GM12878 (cell line): ENCODE results near the gene RHPN2. TPM values are rescaled to one million over a fixed set of nuclear protein-coding genes. Genes with fewer than 3 reads are reported as not detected.

Source experiments
- ATAC-seq: fragments of 200-7000 bp; cut with Tn5 transposase; 3 replicates; pipeline ENCODE4 v1.9.1; 2020; ENCODE audit warnings: mild to moderate bottlenecking, moderate library complexity
- BruUV-seq: library from RNA; stranded (reverse); fragments of 400-500 nt; replicated peaks from 2 replicates; lab custom pipeline; 2021; lab: Mats Ljungman, UMichigan
- CTCF ChIA-PET: fragments of 300-600 bp; sonication (Branson Sonifier 250); formaldehyde crosslinking; extraction: SDS; loops from one replicate; lab custom pipeline; 2021; ENCODE audit warnings: inconsistent platforms; lab: Yijun Ruan, JAX
- POLR2A ChIA-PET: fragments of 350-600 bp; formaldehyde crosslinking; extraction: SDS; loops from one replicate; lab custom pipeline; 2021; ENCODE audit warnings: inconsistent platforms; lab: Charles Lee
- RAD21 ChIA-PET: fragments of 300-600 bp; sonication (Branson Sonifier 250); formaldehyde crosslinking; loops from one replicate; lab custom pipeline; 2023; ENCODE audit warnings: antibody characterized with exemption; ENCODE audit not compliant: unreplicated experiment; lab: Charles Lee
- SMC1A ChIA-PET: fragments of 300-600 bp; sonication (Branson Sonifier 250); formaldehyde crosslinking; loops from one replicate; lab custom pipeline; 2023; ENCODE audit not compliant: unreplicated experiment, uncharacterized antibody; lab: Charles Lee
- DNase-seq: peaks from one replicate; pipeline ENCODE4 v3.0.0-alpha.2; 2011; ENCODE audit warnings: low read depth, low spot score
- FAIRE-seq: peaks from 3 replicates; lab custom pipeline; 2011; peaks lifted over from hg19 to GRCh38; lab: Jason Lieb, UNC
- H2AFZ ChIP-seq: 2 replicates; pipeline ENCODE4 v1.6.0; 2011; ENCODE audit warnings: low read depth, low read length, control low read depth; ENCODE audit not compliant: control insufficient read depth
- H3K27ac ChIP-seq: 2 replicates; pipeline ENCODE4 v1.5.1; 2011; ENCODE audit warnings: control low read depth; ENCODE audit not compliant: control insufficient read depth, insufficient read depth
- H3K27me3 ChIP-seq, 2 experiments: replicated peaks in 1 of 2; 2 replicates each; pipeline versions ENCODE4 v1.6.0 to v1.6.1; 2011; ENCODE audit warnings: low read length in 1 of 2; ENCODE audit not compliant: control insufficient read depth in 2 of 2, insufficient read depth in 2 of 2
- H3K36me3 ChIP-seq, 2 experiments: 2 replicates each; pipeline ENCODE4 v1.5.1; 2011; ENCODE audit warnings: low read length in 1 of 2; ENCODE audit not compliant: control insufficient read depth in 2 of 2, insufficient read depth in 2 of 2
- H3K4me1 ChIP-seq: 2 replicates; pipeline ENCODE4 v1.6.1; 2011; ENCODE audit warnings: mild to moderate bottlenecking, low read length, moderate library complexity, mixed read lengths; ENCODE audit not compliant: control insufficient read depth, insufficient read depth
- H3K4me2 ChIP-seq: 2 replicates; pipeline ENCODE4 v1.6.0; 2011; ENCODE audit warnings: control low read depth; ENCODE audit not compliant: control insufficient read depth, insufficient read depth
- H3K4me3 ChIP-seq: fragments of 200-600 bp; sonication (generic); 2 replicates; pipeline ENCODE4 v1.5.1; 2016
- H3K79me2 ChIP-seq: 2 replicates; pipeline ENCODE4 v1.6.0; 2011; ENCODE audit warnings: low read length; ENCODE audit not compliant: control insufficient read depth, insufficient read depth
- H3K9ac ChIP-seq: 2 replicates; pipeline ENCODE4 v1.8.0; 2011; ENCODE audit warnings: low read length, control low read depth, mixed read lengths; ENCODE audit not compliant: control insufficient read depth, insufficient read depth
- H3K9me3 ChIP-seq: replicated peaks from 3 replicates; pipeline ENCODE4 v1.5.1; 2011; ENCODE audit warnings: mild to moderate bottlenecking, low read length; ENCODE audit not compliant: control insufficient read depth, insufficient read depth
- H4K20me1 ChIP-seq: 2 replicates; pipeline ENCODE4 v1.6.0; 2011; ENCODE audit not compliant: control insufficient read depth, insufficient read depth
- CBFB ChIP-seq: IDR thresholded peaks from 2 replicates; pipeline ENCODE4 v1.6.1; 2016; ENCODE audit warnings: antibody characterized with exemption, low read depth
- EED ChIP-seq: sonication (generic); IDR thresholded peaks from 2 replicates; pipeline ENCODE4 v1.6.1; 2016; ENCODE audit warnings: antibody characterized with exemption, low read depth
- FOXK2 ChIP-seq: fragments of 450-650 bp; IDR thresholded peaks from 2 replicates; pipeline ENCODE4 v1.6.1; 2017; ENCODE audit warnings: mild to moderate bottlenecking, moderate library complexity
- MTA3 ChIP-seq: IDR thresholded peaks from 2 replicates; pipeline ENCODE4 v1.6.1; 2012; ENCODE audit warnings: low read length, inconsistent platforms, borderline replicate concordance
- NFYA ChIP-seq: IDR thresholded peaks from 2 replicates; pipeline ENCODE4 v1.6.1; 2011; ENCODE audit warnings: low read depth, mild to moderate bottlenecking, low read length, improper control_type of control experiment, borderline replicate concordance
- RCOR1 ChIP-seq: conservative IDR thresholded peaks from 2 replicates; pipeline ENCODE4 v1.6.1; 2012; ENCODE audit warnings: low read depth, low read length, improper control_type of control experiment
- TARDBP ChIP-seq: IDR thresholded peaks from 2 replicates; pipeline ENCODE4 v1.6.1; 2016; ENCODE audit warnings: borderline replicate concordance
- ZNF207 ChIP-seq: fragments of 450-650 bp; IDR thresholded peaks from 2 replicates; pipeline ENCODE4 v1.6.1; 2014; ENCODE audit warnings: antibody characterized with exemption, mild to moderate bottlenecking, borderline replicate concordance
- ZNF24 ChIP-seq: fragments of 450-650 bp; IDR thresholded peaks from 2 replicates; pipeline ENCODE4 v1.6.1; 2017; ENCODE audit warnings: antibody characterized with exemption, mild to moderate bottlenecking
- ZZZ3 ChIP-seq: IDR thresholded peaks from 2 replicates; pipeline ENCODE4 v1.6.1; 2011; ENCODE audit warnings: low read depth; ENCODE audit not compliant: control insufficient read depth, insufficient read length
- WGBS: methylation state at CpG from one replicate; pipeline ENCODE4 v1.1.6; 2016; ENCODE audit warnings: low lambda C conversion rate; ENCODE audit not compliant: insufficient replicate concordance, insufficient coverage; ENCODE audit errors: missing lambda C conversion rate; 5-methylcytosine and 5-hydroxymethylcytosine counted together
- in situ Hi-C: fragments of 300-500 bp; cut with MboI; formaldehyde crosslinking; loops from 9 replicates; pipeline ENCODE4 v1.14.3; 2018; ENCODE audit warnings: mixed read lengths
- intact Hi-C: fragments of 100-400 bp; cut with micrococcal nuclease; formaldehyde crosslinking; loops from one replicate; pipeline ENCODE4 v1.14.2; 2022; ENCODE audit not compliant: unreplicated experiment
- polyA plus RNA-seq, 11 experiments: library from polyadenylated mRNA; depleted of rRNA in 4 of 11; unstranded in 6 of 11; stranded (reverse) in 5 of 11; fragments of >200 nt; fragmentation: Nextera tagmentation in 4 of 11; fragmentation: Illumina TruSeq in 1 of 11; extraction: Ambion mirVana in 4 of 11; extraction: Trizol in 1 of 11; gene quantifications; 1 replicate in 1 of 11; 2 replicates in 10 of 11; pipeline versions ENCODE4 v1.2.1 to v1.2.3, GENCODE V29; 2011 to 2016; ENCODE audit warnings: inconsistent platforms in 2 of 11, missing spikeins in 2 of 11, low read depth in 1 of 11
- total RNA-seq, 4 experiments: library from RNA; depleted of rRNA in 3 of 4; stranded (reverse); fragments of >200 nt in 3 of 4; fragmentation: Illumina TruSeq in 1 of 4; extraction: Trizol in 1 of 4; gene quantifications; 2 replicates each; pipeline versions ENCODE4 v1.2.1 to v1.2.3, GENCODE V29; 2013 to 2021
- TF ChIP-seq, protein P1 (sequence below): fragments of 450-650 bp; IDR thresholded peaks from 2 replicates; pipeline ENCODE4 v1.6.1; 2014; ENCODE audit warnings: mild to moderate bottlenecking
- TF ChIP-seq, protein P2 (sequence below): fragments of 450-650 bp; formaldehyde crosslinking; IDR thresholded peaks from 2 replicates; pipeline ENCODE4 v1.4.0; 2020; ENCODE audit warnings: mild to moderate bottlenecking, moderate library complexity
- TF ChIP-seq, protein P3 (sequence below): IDR thresholded peaks from 2 replicates; pipeline ENCODE4 v1.6.1; 2012; ENCODE audit warnings: low read depth, low read length, improper control_type of control experiment
- TF ChIP-seq, protein P4 (sequence below): IDR thresholded peaks from 2 replicates; pipeline ENCODE4 v1.6.1; 2012; ENCODE audit warnings: improper control_type of control experiment, low read depth, low read length; ENCODE audit not compliant: insufficient replicate concordance

The RHPN2 gene
- total and polyA plus RNA-seq, 10 of the 15 experiments (the other 5 are each of a cell fraction or from before 2014, with no cell fraction given): 0.71 to 7.4 (median 3.7) TPM

DNA sequence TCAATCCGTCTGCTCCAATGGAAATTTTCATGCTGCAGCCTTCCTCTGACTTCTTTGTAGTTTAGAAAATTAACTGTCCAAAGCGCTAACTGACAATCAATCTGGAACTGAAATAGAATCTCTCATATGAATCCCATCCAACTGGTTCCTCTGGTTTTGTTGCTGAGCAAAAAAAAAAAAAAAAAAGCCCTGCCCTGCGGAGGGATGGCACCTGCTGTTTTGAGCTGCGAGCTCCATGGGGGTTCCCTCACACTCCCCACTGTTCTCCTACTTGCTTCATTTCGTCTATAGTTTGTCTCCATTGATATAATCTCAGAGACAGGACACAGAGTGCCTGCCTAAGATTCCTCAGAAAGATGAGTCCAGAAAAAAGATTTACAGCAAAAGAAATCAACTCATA is 59.2 kb downstream of the RHPN2 start:
- Histone ChIP-seq H3K9me3 (no peaks in the 10 kb centered on the region), H3K79me2 (no peaks in the 10 kb centered on the region), H3K4me2 (no peak overlapping the region), H2AFZ (no peak overlapping the region), H3K36me3 (no peaks in the 10 kb centered on the region; a peak in 2 of 4 replicates), H4K20me1 (no peaks in the 10 kb centered on the region), H3K27me3 (no peaks in the 10 kb centered on the region), H3K4me1 (no peaks in the 10 kb centered on the region), H3K9ac (no peak overlapping the region), H3K27ac (no peak overlapping the region), H3K4me3 (no peak overlapping the region)
- 30% methylated on average over 5 of the region's 5 CpGs for WGBS
- ChIA-PET RAD21 (interaction anchor here (0.7 kb wide), 1 partner anchor 65 kb away, joined by 3 read pairs; no protein-coding TSS in a partner anchor), SMC1A (interaction anchor here (1.5 kb wide), 1 partner anchor 68 kb away, joined by 3 read pairs; no protein-coding TSS in a partner anchor), CTCF (no interaction called here), POLR2A (no interaction called here)
- DNase-seq: no peak
- no peak for FAIRE-seq
- ATAC-seq: no peak
- in situ Hi-C loops (no loop called here), intact Hi-C loops (no loop called here)
- BruUV-seq: no TSS peak
- TF ChIP-seq EED: no peak
- TF ChIP-seq, protein P1, sequence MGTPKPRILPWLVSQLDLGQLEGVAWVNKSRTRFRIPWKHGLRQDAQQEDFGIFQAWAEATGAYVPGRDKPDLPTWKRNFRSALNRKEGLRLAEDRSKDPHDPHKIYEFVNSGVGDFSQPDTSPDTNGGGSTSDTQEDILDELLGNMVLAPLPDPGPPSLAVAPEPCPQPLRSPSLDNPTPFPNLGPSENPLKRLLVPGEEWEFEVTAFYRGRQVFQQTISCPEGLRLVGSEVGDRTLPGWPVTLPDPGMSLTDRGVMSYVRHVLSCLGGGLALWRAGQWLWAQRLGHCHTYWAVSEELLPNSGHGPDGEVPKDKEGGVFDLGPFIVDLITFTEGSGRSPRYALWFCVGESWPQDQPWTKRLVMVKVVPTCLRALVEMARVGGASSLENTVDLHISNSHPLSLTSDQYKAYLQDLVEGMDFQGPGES: no peak
- no peak for TF ChIP-seq ZNF207
- TF ChIP-seq ZNF24: no peak
- no peak for TF ChIP-seq FOXK2
- TF ChIP-seq MTA3: no peak
- no peak for TF ChIP-seq ZZZ3
- TF ChIP-seq, protein P2, sequence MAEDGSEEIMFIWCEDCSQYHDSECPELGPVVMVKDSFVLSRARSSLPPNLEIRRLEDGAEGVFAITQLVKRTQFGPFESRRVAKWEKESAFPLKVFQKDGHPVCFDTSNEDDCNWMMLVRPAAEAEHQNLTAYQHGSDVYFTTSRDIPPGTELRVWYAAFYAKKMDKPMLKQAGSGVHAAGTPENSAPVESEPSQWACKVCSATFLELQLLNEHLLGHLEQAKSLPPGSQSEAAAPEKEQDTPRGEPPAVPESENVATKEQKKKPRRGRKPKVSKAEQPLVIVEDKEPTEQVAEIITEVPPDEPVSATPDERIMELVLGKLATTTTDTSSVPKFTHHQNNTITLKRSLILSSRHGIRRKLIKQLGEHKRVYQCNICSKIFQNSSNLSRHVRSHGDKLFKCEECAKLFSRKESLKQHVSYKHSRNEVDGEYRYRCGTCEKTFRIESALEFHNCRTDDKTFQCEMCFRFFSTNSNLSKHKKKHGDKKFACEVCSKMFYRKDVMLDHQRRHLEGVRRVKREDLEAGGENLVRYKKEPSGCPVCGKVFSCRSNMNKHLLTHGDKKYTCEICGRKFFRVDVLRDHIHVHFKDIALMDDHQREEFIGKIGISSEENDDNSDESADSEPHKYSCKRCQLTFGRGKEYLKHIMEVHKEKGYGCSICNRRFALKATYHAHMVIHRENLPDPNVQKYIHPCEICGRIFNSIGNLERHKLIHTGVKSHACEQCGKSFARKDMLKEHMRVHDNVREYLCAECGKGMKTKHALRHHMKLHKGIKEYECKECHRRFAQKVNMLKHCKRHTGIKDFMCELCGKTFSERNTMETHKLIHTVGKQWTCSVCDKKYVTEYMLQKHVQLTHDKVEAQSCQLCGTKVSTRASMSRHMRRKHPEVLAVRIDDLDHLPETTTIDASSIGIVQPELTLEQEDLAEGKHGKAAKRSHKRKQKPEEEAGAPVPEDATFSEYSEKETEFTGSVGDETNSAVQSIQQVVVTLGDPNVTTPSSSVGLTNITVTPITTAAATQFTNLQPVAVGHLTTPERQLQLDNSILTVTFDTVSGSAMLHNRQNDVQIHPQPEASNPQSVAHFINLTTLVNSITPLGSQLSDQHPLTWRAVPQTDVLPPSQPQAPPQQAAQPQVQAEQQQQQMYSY (CRISPR knock-in tag): no peak
- no peak for TF ChIP-seq RCOR1
- no peak for TF ChIP-seq CBFB
- TF ChIP-seq NFYA: no peak
- TF ChIP-seq, protein P3, sequence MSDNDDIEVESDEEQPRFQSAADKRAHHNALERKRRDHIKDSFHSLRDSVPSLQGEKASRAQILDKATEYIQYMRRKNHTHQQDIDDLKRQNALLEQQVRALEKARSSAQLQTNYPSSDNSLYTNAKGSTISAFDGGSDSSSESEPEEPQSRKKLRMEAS: no peak
- TF ChIP-seq, protein P4, sequence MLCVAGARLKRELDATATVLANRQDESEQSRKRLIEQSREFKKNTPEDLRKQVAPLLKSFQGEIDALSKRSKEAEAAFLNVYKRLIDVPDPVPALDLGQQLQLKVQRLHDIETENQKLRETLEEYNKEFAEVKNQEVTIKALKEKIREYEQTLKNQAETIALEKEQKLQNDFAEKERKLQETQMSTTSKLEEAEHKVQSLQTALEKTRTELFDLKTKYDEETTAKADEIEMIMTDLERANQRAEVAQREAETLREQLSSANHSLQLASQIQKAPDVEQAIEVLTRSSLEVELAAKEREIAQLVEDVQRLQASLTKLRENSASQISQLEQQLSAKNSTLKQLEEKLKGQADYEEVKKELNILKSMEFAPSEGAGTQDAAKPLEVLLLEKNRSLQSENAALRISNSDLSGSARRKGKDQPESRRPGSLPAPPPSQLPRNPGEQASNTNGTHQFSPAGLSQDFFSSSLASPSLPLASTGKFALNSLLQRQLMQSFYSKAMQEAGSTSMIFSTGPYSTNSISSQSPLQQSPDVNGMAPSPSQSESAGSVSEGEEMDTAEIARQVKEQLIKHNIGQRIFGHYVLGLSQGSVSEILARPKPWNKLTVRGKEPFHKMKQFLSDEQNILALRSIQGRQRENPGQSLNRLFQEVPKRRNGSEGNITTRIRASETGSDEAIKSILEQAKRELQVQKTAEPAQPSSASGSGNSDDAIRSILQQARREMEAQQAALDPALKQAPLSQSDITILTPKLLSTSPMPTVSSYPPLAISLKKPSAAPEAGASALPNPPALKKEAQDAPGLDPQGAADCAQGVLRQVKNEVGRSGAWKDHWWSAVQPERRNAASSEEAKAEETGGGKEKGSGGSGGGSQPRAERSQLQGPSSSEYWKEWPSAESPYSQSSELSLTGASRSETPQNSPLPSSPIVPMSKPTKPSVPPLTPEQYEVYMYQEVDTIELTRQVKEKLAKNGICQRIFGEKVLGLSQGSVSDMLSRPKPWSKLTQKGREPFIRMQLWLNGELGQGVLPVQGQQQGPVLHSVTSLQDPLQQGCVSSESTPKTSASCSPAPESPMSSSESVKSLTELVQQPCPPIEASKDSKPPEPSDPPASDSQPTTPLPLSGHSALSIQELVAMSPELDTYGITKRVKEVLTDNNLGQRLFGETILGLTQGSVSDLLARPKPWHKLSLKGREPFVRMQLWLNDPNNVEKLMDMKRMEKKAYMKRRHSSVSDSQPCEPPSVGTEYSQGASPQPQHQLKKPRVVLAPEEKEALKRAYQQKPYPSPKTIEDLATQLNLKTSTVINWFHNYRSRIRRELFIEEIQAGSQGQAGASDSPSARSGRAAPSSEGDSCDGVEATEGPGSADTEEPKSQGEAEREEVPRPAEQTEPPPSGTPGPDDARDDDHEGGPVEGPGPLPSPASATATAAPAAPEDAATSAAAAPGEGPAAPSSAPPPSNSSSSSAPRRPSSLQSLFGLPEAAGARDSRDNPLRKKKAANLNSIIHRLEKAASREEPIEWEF: no peak
- TF ChIP-seq TARDBP: no peak
